Neural cell (in vitro differentiated cells): ENCODE results near the gene CABCOCO1.

ENCODE experiments used
- RAD21 ChIP-seq: fragments of 450-650 bp; conservative IDR thresholded peaks from 2 replicates; pipeline ENCODE4 v1.6.1; 2014; ENCODE audit warnings: antibody characterized with exemption, mild to moderate bottlenecking, moderate library complexity
- TF ChIP-seq, protein P1 (sequence below): fragments of 450-650 bp; IDR thresholded peaks from 2 replicates; pipeline ENCODE4 v1.5.1; 2014; ENCODE audit warnings: antibody characterized with exemption, mild to moderate bottlenecking, moderate library complexity; ENCODE audit not compliant: poor library complexity, severe bottlenecking

DNA sequence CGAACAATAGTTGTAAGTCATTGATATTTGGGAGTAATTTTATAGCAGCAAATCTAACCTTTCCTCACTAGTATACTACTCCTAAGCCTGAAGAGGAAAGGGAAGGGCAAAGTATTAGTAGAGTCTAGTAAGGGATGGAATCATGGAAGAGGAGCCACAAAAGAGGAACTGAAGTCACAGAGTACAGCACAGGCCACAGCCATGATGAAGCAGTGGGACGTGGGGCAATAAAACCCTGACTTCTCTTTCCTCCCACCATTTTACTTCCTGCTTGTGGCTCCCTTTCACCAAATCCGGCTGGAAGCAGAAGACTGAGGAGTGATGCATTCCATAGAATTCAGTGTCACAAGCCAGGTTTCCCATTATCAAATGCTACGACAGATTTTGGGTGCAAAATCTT, 58.7 kb downstream of the CABCOCO1 start:
- TF ChIP-seq RAD21 = no peak
- TF ChIP-seq, protein P1, sequence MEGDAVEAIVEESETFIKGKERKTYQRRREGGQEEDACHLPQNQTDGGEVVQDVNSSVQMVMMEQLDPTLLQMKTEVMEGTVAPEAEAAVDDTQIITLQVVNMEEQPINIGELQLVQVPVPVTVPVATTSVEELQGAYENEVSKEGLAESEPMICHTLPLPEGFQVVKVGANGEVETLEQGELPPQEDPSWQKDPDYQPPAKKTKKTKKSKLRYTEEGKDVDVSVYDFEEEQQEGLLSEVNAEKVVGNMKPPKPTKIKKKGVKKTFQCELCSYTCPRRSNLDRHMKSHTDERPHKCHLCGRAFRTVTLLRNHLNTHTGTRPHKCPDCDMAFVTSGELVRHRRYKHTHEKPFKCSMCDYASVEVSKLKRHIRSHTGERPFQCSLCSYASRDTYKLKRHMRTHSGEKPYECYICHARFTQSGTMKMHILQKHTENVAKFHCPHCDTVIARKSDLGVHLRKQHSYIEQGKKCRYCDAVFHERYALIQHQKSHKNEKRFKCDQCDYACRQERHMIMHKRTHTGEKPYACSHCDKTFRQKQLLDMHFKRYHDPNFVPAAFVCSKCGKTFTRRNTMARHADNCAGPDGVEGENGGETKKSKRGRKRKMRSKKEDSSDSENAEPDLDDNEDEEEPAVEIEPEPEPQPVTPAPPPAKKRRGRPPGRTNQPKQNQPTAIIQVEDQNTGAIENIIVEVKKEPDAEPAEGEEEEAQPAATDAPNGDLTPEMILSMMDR = no peak
